Osteoblast (primary cell): Measurements from ENCODE around the gene ZNHIT2. TPM values are rescaled to one million over a fixed set of nuclear protein-coding genes. Genes with fewer than 3 reads are reported as not detected.

Source experiments
- DNase-seq: peaks from one replicate; pipeline ENCODE4 v3.0.0; 2011; ENCODE audit warnings: low spot score, mixed read lengths; ENCODE audit not compliant: insufficient read length; ENCODE audit errors: missing footprints
- H2AFZ ChIP-seq: 2 replicates; pipeline ENCODE4 v1.6.0; 2011; ENCODE audit warnings: mild to moderate bottlenecking, low read length
- H3K27ac ChIP-seq: 2 replicates; pipeline ENCODE4 v1.5.1; 2011; ENCODE audit warnings: mild to moderate bottlenecking, low read depth, low read length, moderate library complexity
- H3K27me3 ChIP-seq: 2 replicates; pipeline ENCODE4 v1.6.0; 2012; ENCODE audit warnings: mild to moderate bottlenecking, control low read depth, inconsistent platforms, low read length, moderate library complexity; ENCODE audit not compliant: insufficient read depth
- H3K36me3 ChIP-seq: 2 replicates; pipeline ENCODE4 v1.5.1; 2011; ENCODE audit warnings: mild to moderate bottlenecking, low read length, control low read depth, moderate library complexity; ENCODE audit not compliant: insufficient read depth
- H3K4me1 ChIP-seq: 2 replicates; pipeline ENCODE4 v1.5.1; 2011; ENCODE audit warnings: mild to moderate bottlenecking, low read length, control low read depth, moderate library complexity; ENCODE audit not compliant: insufficient read depth
- H3K4me2 ChIP-seq: 2 replicates; pipeline ENCODE4 v1.6.0; 2011; ENCODE audit warnings: mild to moderate bottlenecking, low read length; ENCODE audit not compliant: insufficient read depth
- H3K4me3 ChIP-seq: fragments of 200-600 bp; sonication (generic); 3 replicates; pipeline ENCODE4 v1.5.1; 2012; ENCODE audit warnings: mild to moderate bottlenecking, low read length, inconsistent platforms; ENCODE audit not compliant: insufficient read depth
- H3K79me2 ChIP-seq: 2 replicates; pipeline ENCODE4 v1.6.0; 2012; ENCODE audit warnings: mild to moderate bottlenecking, low read length, control low read depth, inconsistent platforms; ENCODE audit not compliant: insufficient read depth
- H3K9me3 ChIP-seq: 2 replicates; pipeline ENCODE4 v1.5.1; 2011; ENCODE audit warnings: low read depth, low read length, control low read depth
- H4K20me1 ChIP-seq: 2 replicates; pipeline ENCODE4 v1.6.0; 2012; ENCODE audit warnings: mild to moderate bottlenecking, low read length, control low read depth; ENCODE audit not compliant: insufficient read depth
- CTCF ChIP-seq: IDR thresholded peaks from 2 replicates; pipeline ENCODE4 v1.5.1; 2011; ENCODE audit warnings: mild to moderate bottlenecking, low read depth, low read length, moderate library complexity; ENCODE audit errors: extremely low read depth
- total RNA-seq: library from RNA; depleted of rRNA; stranded (reverse); fragments of >200 nt; gene quantifications from 2 replicates; pipeline ENCODE4 v1.2.3, GENCODE V29; 2012

Gene ZNHIT2
- total RNA-seq, 1 donor: 12.3 TPM

- Histone ChIP-seq H4K20me1 (peaks cover 35% of the 10 kb centered on the region), H2AFZ (no peak overlapping the region), H3K9me3 (no peaks in the 10 kb centered on the region), H3K27ac (peak overlapping the region; percentile 99), H3K4me1 (peaks cover 18% of the 10 kb centered on the region), H3K27me3 (no peaks in the 10 kb centered on the region), H3K4me2 (peak overlapping the region; percentile 85), H3K79me2 (peaks cover 52% of the 10 kb centered on the region), H3K36me3 (peaks cover 50% of the 10 kb centered on the region), H3K4me3 (peak overlapping the region; percentile 96)
- no peak for TF ChIP-seq CTCF
- peak; percentile 47 for DNase-seq
These were observed 14.9 kb upstream of the ZNHIT2 start for GRCh38 chr11:65132238-65132987.

GRCh38 chr11:65131895-65132237, 14.4 kb upstream of the ZNHIT2 start:
- peaks cover 35% of the 10 kb centered on the region for H4K20me1 ChIP-seq
- H3K4me3 ChIP-seq: no peak overlapping the region
- DNase-seq: no peak
- peaks cover 52% of the 10 kb centered on the region for H3K79me2 ChIP-seq
- no peaks in the 10 kb centered on the region for H3K9me3 ChIP-seq
- no peak overlapping the region for H2AFZ ChIP-seq
- H3K27ac ChIP-seq: no peak overlapping the region
- H3K4me2 ChIP-seq: no peak overlapping the region
- no peak for TF ChIP-seq CTCF
- H3K4me1 ChIP-seq: peaks cover 18% of the 10 kb centered on the region
- peaks cover 55% of the 10 kb centered on the region for H3K36me3 ChIP-seq
- H3K27me3 ChIP-seq: no peaks in the 10 kb centered on the region

- Histone ChIP-seq H3K79me2 (peaks cover 52% of the 10 kb centered on the region), H3K36me3 (peaks cover 60% of the 10 kb centered on the region), H3K4me1 (peaks cover 18% of the 10 kb centered on the region), H4K20me1 (peaks cover 37% of the 10 kb centered on the region), H3K27me3 (no peaks in the 10 kb centered on the region), H3K27ac (no peak overlapping the region), H3K9me3 (no peaks in the 10 kb centered on the region), H2AFZ (no peak overlapping the region), H3K4me2 (no peak overlapping the region), H3K4me3 (no peak overlapping the region)
- TF ChIP-seq CTCF: no peak
- DNase-seq: no peak
These were observed 13.9 kb upstream of the ZNHIT2 start for GRCh38 chr11:65131417-65131776.

- no peak for TF ChIP-seq CTCF
- peaks cover 52% of the 10 kb centered on the region for H3K79me2 ChIP-seq
- DNase-seq: no peak
- no peak overlapping the region for H3K4me2 ChIP-seq
- peaks cover 39% of the 10 kb centered on the region for H4K20me1 ChIP-seq
- H3K9me3 ChIP-seq: no peaks in the 10 kb centered on the region
- H3K4me3 ChIP-seq: no peak overlapping the region
- peaks cover 66% of the 10 kb centered on the region for H3K36me3 ChIP-seq
- H3K27me3 ChIP-seq: no peaks in the 10 kb centered on the region
- H2AFZ ChIP-seq: no peak overlapping the region
- H3K27ac ChIP-seq: no peak overlapping the region
- peaks cover 18% of the 10 kb centered on the region for H3K4me1 ChIP-seq
These were observed 13.3 kb upstream of the ZNHIT2 start for GRCh38 chr11:65130631-65131416.
